Astrocyte of the hippocampus (primary cell): ENCODE data around the gene PEX5L.

Experiments used
- DNase-seq: peaks from one replicate; pipeline ENCODE4 v3.0.0; 2011; ENCODE audit warnings: low read depth, low spot score

The PEX5L gene

GRCh38 chr3:179897231-179897630, 139.5 kb downstream of the PEX5L start:
- no peak for DNase-seq

GRCh38 chr3:179896507-179896906, 140.2 kb downstream of the PEX5L start:
- DNase-seq = no peak

GRCh38 chr3:179895330-179895729, 141.4 kb downstream of the PEX5L start:
- DNase-seq = no peak

GRCh38 chr3:179887295-179887943, 149.3 kb downstream of the PEX5L start:
- DNase-seq = no peak

GRCh38 chr3:179885950-179886349, 150.8 kb downstream of the PEX5L start:
- no peak for DNase-seq

GRCh38 chr3:179884136-179884535, 152.6 kb downstream of the PEX5L start:
- no peak for DNase-seq

- DNase-seq = peak; percentile 68
These were observed 154.4 kb downstream of the PEX5L start for GRCh38 chr3:179882292-179882691.

- peak; percentile 33 for DNase-seq
These were observed 154.9 kb downstream of the PEX5L start for GRCh38 chr3:179881791-179882190.

- DNase-seq = peak; percentile 6
These were observed 155.9 kb downstream of the PEX5L start for GRCh38 chr3:179880868-179881267.

- no peak for DNase-seq
These were observed 160.3 kb downstream of the PEX5L start for GRCh38 chr3:179876440-179876839.

- no peak for DNase-seq
These were observed 163.9 kb downstream of the PEX5L start for GRCh38 chr3:179872842-179873241.

- no peak for DNase-seq
These were observed 165.0 kb downstream of the PEX5L start for GRCh38 chr3:179871782-179872181.

- no peak for DNase-seq
These were observed 168.0 kb downstream of the PEX5L start for GRCh38 chr3:179868715-179869114.

GRCh38 chr3:179867961-179868360, 168.8 kb downstream of the PEX5L start:
- no peak for DNase-seq

GRCh38 chr3:179865861-179866505, 170.8 kb downstream of the PEX5L start:
- no peak for DNase-seq

- DNase-seq = no peak
These were observed 174.8 kb downstream of the PEX5L start for GRCh38 chr3:179861953-179862352.

- DNase-seq = no peak
These were observed 175.4 kb downstream of the PEX5L start for GRCh38 chr3:179861292-179861691.

GRCh38 chr3:179860275-179861107, 176.2 kb downstream of the PEX5L start:
- DNase-seq = no peak

GRCh38 chr3:179853176-179853575, 183.6 kb downstream of the PEX5L start:
- peak; percentile 29 for DNase-seq

- DNase-seq = peak; percentile 16
These were observed 184.4 kb downstream of the PEX5L start for GRCh38 chr3:179852142-179852905.

GRCh38 chr3:179848711-179849110, 188.0 kb downstream of the PEX5L start:
- DNase-seq = no peak

- DNase-seq = no peak
These were observed 194.7 kb downstream of the PEX5L start for GRCh38 chr3:179842061-179842460.
